Chondrocyte (in vitro differentiated cells): ENCODE results near the gene ESR1. TPM values are rescaled to one million over a fixed set of nuclear protein-coding genes. Genes with fewer than 3 reads are reported as not detected.

Source experiments
- DNase-seq: peaks from one replicate; pipeline ENCODE4 v3.0.0; 2021; ENCODE audit warnings: mixed read lengths, low spot score
- H3K27ac Mint-ChIP-seq: one replicate; pipeline ENCODE4 v1.8.0; 2021; ENCODE audit warnings: mild to moderate bottlenecking, moderate library complexity, mixed read lengths; ENCODE audit not compliant: unreplicated experiment
- H3K27me3 Mint-ChIP-seq: 2 replicates; pipeline ENCODE4 v1.8.0; 2021; ENCODE audit warnings: low read depth, mixed read lengths
- H3K36me3 Mint-ChIP-seq: 2 replicates; pipeline ENCODE4 v1.8.0; 2021; ENCODE audit warnings: low read depth, mixed read lengths
- H3K4me1 Mint-ChIP-seq: 2 replicates; pipeline ENCODE4 v1.8.0; 2021; ENCODE audit warnings: low read depth, mild to moderate bottlenecking, mixed read lengths
- H3K4me3 Mint-ChIP-seq: one replicate; pipeline ENCODE4 v1.8.0; 2021; ENCODE audit warnings: mild to moderate bottlenecking, moderate library complexity, mixed read lengths; ENCODE audit not compliant: unreplicated experiment
- H3K9me3 Mint-ChIP-seq: 2 replicates; pipeline ENCODE4 v1.8.0; 2021; ENCODE audit warnings: low read depth, mixed read lengths
- total RNA-seq: library from RNA; stranded (reverse); gene quantifications from 3 replicates; pipeline ENCODE4 v1.2.1, GENCODE V29; 2021
- TF ChIP-seq, protein P1 (sequence below): fragments of 200-600 bp; sonication (generic); IDR thresholded peaks from 2 replicates; pipeline ENCODE4 v1.5.0; 2021; ENCODE audit warnings: antibody characterized with exemption, mild to moderate bottlenecking, moderate library complexity

Gene ESR1
- total RNA-seq, 1 donor from 2014 or later: not detected

GRCh38 chr6:152112491-152113261 is 305.2 kb downstream of the ESR1 start:
- peaks cover 11% of the 10 kb centered on the region for H3K4me1 Mint-ChIP-seq

GRCh38 chr6:152117156-152118133 is 310.0 kb downstream of the ESR1 start:
- TF ChIP-seq, protein P1, sequence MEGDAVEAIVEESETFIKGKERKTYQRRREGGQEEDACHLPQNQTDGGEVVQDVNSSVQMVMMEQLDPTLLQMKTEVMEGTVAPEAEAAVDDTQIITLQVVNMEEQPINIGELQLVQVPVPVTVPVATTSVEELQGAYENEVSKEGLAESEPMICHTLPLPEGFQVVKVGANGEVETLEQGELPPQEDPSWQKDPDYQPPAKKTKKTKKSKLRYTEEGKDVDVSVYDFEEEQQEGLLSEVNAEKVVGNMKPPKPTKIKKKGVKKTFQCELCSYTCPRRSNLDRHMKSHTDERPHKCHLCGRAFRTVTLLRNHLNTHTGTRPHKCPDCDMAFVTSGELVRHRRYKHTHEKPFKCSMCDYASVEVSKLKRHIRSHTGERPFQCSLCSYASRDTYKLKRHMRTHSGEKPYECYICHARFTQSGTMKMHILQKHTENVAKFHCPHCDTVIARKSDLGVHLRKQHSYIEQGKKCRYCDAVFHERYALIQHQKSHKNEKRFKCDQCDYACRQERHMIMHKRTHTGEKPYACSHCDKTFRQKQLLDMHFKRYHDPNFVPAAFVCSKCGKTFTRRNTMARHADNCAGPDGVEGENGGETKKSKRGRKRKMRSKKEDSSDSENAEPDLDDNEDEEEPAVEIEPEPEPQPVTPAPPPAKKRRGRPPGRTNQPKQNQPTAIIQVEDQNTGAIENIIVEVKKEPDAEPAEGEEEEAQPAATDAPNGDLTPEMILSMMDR: no peak
- Mint-ChIP-seq H3K27me3 (no peaks in the 10 kb centered on the region), H3K4me1 (no peaks in the 10 kb centered on the region), H3K36me3 (peaks cover 33% of the 10 kb centered on the region), H3K27ac (no peak overlapping the region), H3K4me3 (no peak overlapping the region), H3K9me3 (peaks cover 3% of the 10 kb centered on the region)
- no peak for DNase-seq

More at GRCh38 chr6:152112491-152113261, 305.2 kb downstream of the ESR1 start:
- Mint-ChIP-seq H3K27me3 (no peaks in the 10 kb centered on the region), H3K36me3 (no peaks in the 10 kb centered on the region), H3K27ac (no peak overlapping the region), H3K9me3 (no peaks in the 10 kb centered on the region), H3K4me3 (no peak overlapping the region)
- TF ChIP-seq, protein P1: no peak
- DNase-seq: no peak

GRCh38 chr6:152118224-152118623 is 310.7 kb downstream of the ESR1 start:
- no peak for DNase-seq
- peak overlapping the region; percentile 32 for H3K27ac Mint-ChIP-seq
- no peak overlapping the region for H3K4me3 Mint-ChIP-seq
- H3K27me3 Mint-ChIP-seq: no peaks in the 10 kb centered on the region
- H3K36me3 Mint-ChIP-seq: peaks cover 33% of the 10 kb centered on the region
- no peaks in the 10 kb centered on the region for H3K4me1 Mint-ChIP-seq
- TF ChIP-seq, protein P1: no peak
- peaks cover 3% of the 10 kb centered on the region for H3K9me3 Mint-ChIP-seq

DNA sequence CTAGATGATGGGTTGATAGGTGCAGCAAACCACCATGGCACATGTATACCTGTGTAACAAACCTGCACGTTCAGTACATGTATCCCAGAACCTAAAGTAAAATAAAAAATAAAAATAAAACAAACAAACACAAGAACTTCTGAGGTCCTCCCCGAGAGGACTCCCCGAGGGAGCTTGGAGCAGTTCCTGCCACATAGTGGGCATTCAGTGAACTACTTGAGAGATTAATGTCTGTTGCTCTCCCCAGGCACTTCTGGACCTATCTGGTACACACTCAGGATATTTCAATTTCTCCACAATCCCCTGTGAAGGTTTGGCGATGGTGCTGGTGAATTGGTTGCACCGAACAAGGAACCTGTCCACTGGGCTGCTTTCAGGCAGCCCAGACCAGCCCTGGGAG is 311.2 kb downstream of the ESR1 start:
- peaks cover 34% of the 10 kb centered on the region for H3K36me3 Mint-ChIP-seq
- peaks cover 4% of the 10 kb centered on the region for H3K4me1 Mint-ChIP-seq
- TF ChIP-seq, protein P1: peak; percentile 30
- H3K9me3 Mint-ChIP-seq: peaks cover 3% of the 10 kb centered on the region
- no peak overlapping the region for H3K27ac Mint-ChIP-seq
- DNase-seq: no peak
- H3K4me3 Mint-ChIP-seq: no peak overlapping the region
- H3K27me3 Mint-ChIP-seq: no peaks in the 10 kb centered on the region

DNA sequence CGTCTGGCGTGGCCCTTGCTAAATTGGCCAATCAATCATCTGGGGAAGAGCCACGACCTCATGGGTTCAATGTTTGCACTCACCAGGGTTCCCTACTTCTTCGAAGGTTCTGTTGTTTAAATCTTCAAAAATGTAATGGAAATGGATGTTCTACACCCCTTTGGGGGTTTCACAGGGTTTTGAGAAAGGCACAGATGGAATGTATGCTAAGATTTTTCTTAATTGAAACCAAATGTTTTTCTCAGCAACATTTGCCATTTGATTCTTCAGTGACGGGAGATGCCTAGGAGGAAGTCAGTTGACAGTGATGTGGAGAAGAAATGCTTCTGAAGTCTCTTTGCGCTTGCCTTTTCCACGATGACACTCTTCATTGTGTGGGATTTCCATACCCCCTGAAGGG is 312.3 kb downstream of the ESR1 start:
- Mint-ChIP-seq H3K27ac (no peak overlapping the region), H3K9me3 (peaks cover 3% of the 10 kb centered on the region), H3K4me3 (no peak overlapping the region), H3K4me1 (peaks cover 7% of the 10 kb centered on the region), H3K27me3 (no peaks in the 10 kb centered on the region), H3K36me3 (peaks cover 37% of the 10 kb centered on the region)
- DNase-seq: no peak
- TF ChIP-seq, protein P1: no peak
